K562 (cell line): Measurements from ENCODE around the gene TLE6. TPM values are rescaled to one million over a fixed set of nuclear protein-coding genes. Genes with fewer than 3 reads are reported as not detected.

Source experiments
- ATF4 ChIP-seq: fragments of 450-650 bp; formaldehyde crosslinking; IDR thresholded peaks from 2 replicates; pipeline ENCODE4 v1.4.0; 2022; ENCODE audit warnings: mild to moderate bottlenecking, moderate library complexity
- BRD9 ChIP-seq: fragments of 450-650 bp; IDR thresholded peaks from 2 replicates; pipeline ENCODE4 v1.6.1; 2018; ENCODE audit warnings: low read depth; ENCODE audit not compliant: partially characterized antibody
- CBFA2T2 ChIP-seq: fragments of 450-650 bp; conservative IDR thresholded peaks from 2 replicates; pipeline ENCODE4 v1.6.1; 2017; ENCODE audit warnings: mild to moderate bottlenecking
- DDX20 ChIP-seq: fragments of 450-650 bp; IDR thresholded peaks from 2 replicates; pipeline ENCODE4 v1.6.1; 2016; ENCODE audit warnings: missing genetic modification characterization, low read depth, mild to moderate bottlenecking, missing compliant biosample characterization, moderate library complexity
- ERF ChIP-seq: fragments of 450-650 bp; formaldehyde crosslinking; IDR thresholded peaks from 2 replicates; pipeline ENCODE4 v1.4.0; 2020; ENCODE audit warnings: mild to moderate bottlenecking, mixed read lengths
- HCFC1 ChIP-seq: IDR thresholded peaks from 2 replicates; pipeline ENCODE4 v1.6.1; 2012; ENCODE audit warnings: low read depth, low read length, improper control_type of control experiment
- HMG20A ChIP-seq: fragments of 450-650 bp; formaldehyde crosslinking; conservative IDR thresholded peaks from 2 replicates; pipeline ENCODE4 v1.4.0; 2020; ENCODE audit warnings: mild to moderate bottlenecking, mixed read lengths
- KLF1 ChIP-seq: fragments of 450-650 bp; IDR thresholded peaks from 2 replicates; pipeline ENCODE4 v1.6.1; 2016; ENCODE audit warnings: missing genetic modification characterization, missing compliant biosample characterization
- MITF ChIP-seq: IDR thresholded peaks from 2 replicates; pipeline ENCODE4 v1.6.1; 2014; ENCODE audit warnings: antibody characterized with exemption
- NR0B1 ChIP-seq: fragments of 450-650 bp; IDR thresholded peaks from one replicate; pipeline ENCODE4 v1.6.1; 2018; ENCODE audit warnings: mild to moderate bottlenecking, moderate library complexity; ENCODE audit not compliant: partially characterized antibody
- PCBP2 ChIP-seq: fragments of 200-400 bp; formaldehyde crosslinking; IDR thresholded peaks from 2 replicates; pipeline ENCODE4 v1.6.1; 2018; ENCODE audit warnings: low read length, low read depth, mild to moderate bottlenecking, moderate library complexity; ENCODE audit not compliant: poor library complexity, severe bottlenecking
- RFX1 ChIP-seq: fragments of 450-650 bp; IDR thresholded peaks from 2 replicates; pipeline ENCODE4 v1.6.1; 2016; ENCODE audit warnings: mild to moderate bottlenecking, moderate library complexity
- SMAD1 ChIP-seq: fragments of 150-350 bp; IDR thresholded peaks from 2 replicates; pipeline ENCODE4 v1.6.1; 2014; ENCODE audit warnings: low read length, low read depth; ENCODE audit not compliant: partially characterized antibody
- SMARCB1 ChIP-seq: IDR thresholded peaks from 2 replicates; pipeline ENCODE4 v1.6.1; 2011; ENCODE audit warnings: improper control_type of control experiment, low read depth; ENCODE audit not compliant: insufficient read length
- SREBF1 ChIP-seq: fragments of 150-350 bp; IDR thresholded peaks from 2 replicates; pipeline ENCODE4 v1.6.1; 2014; ENCODE audit warnings: antibody characterized with exemption, low read depth, low read length, borderline replicate concordance
- SRSF9 ChIP-seq: fragments of 200-400 bp; formaldehyde crosslinking; IDR thresholded peaks from 2 replicates; pipeline ENCODE4 v1.6.1; 2017; ENCODE audit warnings: low read depth, low read length, borderline replicate concordance
- TCF3 ChIP-seq: sonication (generic); formaldehyde crosslinking; IDR thresholded peaks from 2 replicates; pipeline ENCODE4 v1.4.0; 2020; ENCODE audit warnings: mild to moderate bottlenecking, missing genetic modification reagents
- ZBTB9 ChIP-seq: fragments of 450-650 bp; formaldehyde crosslinking; IDR thresholded peaks from 2 replicates; pipeline ENCODE4 v1.4.0; 2020; ENCODE audit warnings: mild to moderate bottlenecking, moderate library complexity
- ZFP1 ChIP-seq: fragments of 450-650 bp; formaldehyde crosslinking; IDR thresholded peaks from 2 replicates; pipeline ENCODE4 v1.4.0; 2020; ENCODE audit warnings: mild to moderate bottlenecking, mixed read lengths
- ZMIZ1 ChIP-seq, 2 experiments: fragments of 150-350 bp in 1 of 2; IDR thresholded peaks; 2 replicates each; pipeline ENCODE4 v1.6.1; 2012 to 2016; ENCODE audit warnings: low read depth in 2 of 2, low read length in 2 of 2, mild to moderate bottlenecking in 1 of 2, moderate library complexity in 1 of 2
- ZNF282 ChIP-seq: sonication (generic); formaldehyde crosslinking; IDR thresholded peaks from 2 replicates; pipeline ENCODE4 v1.8.1; 2023; ENCODE audit warnings: missing genetic modification reagents
- ZNF717 ChIP-seq: fragments of 250-450 bp; sonication (Bioruptor Pico); IDR thresholded peaks from 2 replicates; pipeline ENCODE4 v1.5.0; 2021
- polyA plus RNA-seq, 8 experiments: library from polyadenylated mRNA; depleted of rRNA in 4 of 8; stranded (reverse) in 5 of 8; unstranded in 3 of 8; fragments of >200 nt; fragmentation: Nextera tagmentation in 2 of 8; fragmentation: Illumina TruSeq in 1 of 8; extraction: Ambion mirVana in 2 of 8; extraction: Trizol in 1 of 8; gene quantifications; 2 replicates each; pipeline versions ENCODE4 v1.2.1 to v1.2.3, GENCODE V29; 2011 to 2014; ENCODE audit warnings: inconsistent platforms in 1 of 8, missing spikeins in 1 of 8
- total RNA-seq, 7 experiments: library from RNA; depleted of rRNA in 6 of 7; stranded (reverse); fragments of >200 nt in 6 of 7; fragmentation: Illumina TruSeq in 2 of 7; extraction: Trizol in 2 of 7; gene quantifications; 2 replicates each; pipeline versions ENCODE4 v1.2.1 to v1.2.3, GENCODE V29; 2011 to 2021; ENCODE audit warnings: low replicate concordance in 1 of 7

Gene TLE6
- total and polyA plus RNA-seq, 9 of the 15 experiments (the other 6 are each of a cell fraction or from before 2014, with no cell fraction given), result 1.1 to 6.1 (median 2.5) TPM

- TF ChIP-seq PCBP2 (no peak), HMG20A (CRISPR knock-in tag) (peak; percentile 83), HCFC1 (no peak), SMAD1 (peak; percentile 97), ZNF717 (no peak), SMARCB1 (peak; percentile 87), MITF (peak; percentile 42; the same call in 1 of the 2 replicates), ZFP1 (CRISPR knock-in tag) (no peak), ZNF282 (CRISPR knock-in tag) (no peak), NR0B1 (no peak), TCF3 (peak; percentile 99), SREBF1 (no peak), ZMIZ1 (IDR thresholded peaks at IDR 0.05; ENCODE audit: low read depth in 2 of 2, low read length in 2 of 2) (peak in 1 of 2 experiments; percentile 97; a peak in 2 of 4 replicates), CBFA2T2 (peak; percentile 98), ERF (CRISPR knock-in tag) (0 out of 2 replicates have a peak, but pooled peaks have one; percentile 39), ATF4 (CRISPR knock-in tag) (0 out of 2 replicates have a peak, but pooled peaks have one; percentile 7), SRSF9 (no peak), DDX20 (peak; percentile 62; the same call in 1 of the 2 replicates), KLF1 (tag) (no peak), RFX1 (peak; percentile 91), ZBTB9 (CRISPR knock-in tag) (no peak), BRD9 (no peak)
Observed at GRCh38 chr19:2949939-2950285, 27.5 kb upstream of the TLE6 start (continued).
